ENCODE measurements around the gene SELENOW. TPM values are rescaled to one million over a fixed set of nuclear protein-coding genes. Genes with fewer than 3 reads are reported as not detected.

Gene SELENOW
- total RNA-seq, 4 donors from 2014 or later: 185 to 262 (median 222) TPM

GRCh38 chr19:47780215-47780551 lies 1.7 kb downstream of the SELENOW start:
- TF ChIP-seq CTCF (IDR thresholded peaks at IDR 0.05; ENCODE audit: low read depth): no peak

GRCh38 chr19:47781590-47782262 lies 3.2 kb downstream of the SELENOW start:
- TF ChIP-seq CTCF (IDR thresholded peaks at IDR 0.05; ENCODE audit: low read depth): no peak

- TF ChIP-seq CTCF (IDR thresholded peaks at IDR 0.05; ENCODE audit: low read depth): no peak
Observed at GRCh38 chr19:47786566-47786965, 8.1 kb downstream of the SELENOW start.

- TF ChIP-seq CTCF (IDR thresholded peaks at IDR 0.05; ENCODE audit: low read depth): no peak
Observed at GRCh38 chr19:47790398-47790814, 11.9 kb downstream of the SELENOW start.

- no peak for TF ChIP-seq CTCF (IDR thresholded peaks at IDR 0.05; ENCODE audit: low read depth)
Observed at GRCh38 chr19:47792616-47793015, 14.1 kb downstream of the SELENOW start.

- no peak for TF ChIP-seq CTCF (IDR thresholded peaks at IDR 0.05; ENCODE audit: low read depth)
Observed at GRCh38 chr19:47794526-47794925, 16.0 kb downstream of the SELENOW start.

GRCh38 chr19:47796785-47797184 lies 18.3 kb downstream of the SELENOW start:
- TF ChIP-seq CTCF (IDR thresholded peaks at IDR 0.05; ENCODE audit: low read depth): no peak
